ENCODE measurements around the gene ARHGAP10.

ARHGAP10 gene

GRCh38 chr4:147969573-147970385, 237.9 kb downstream of the ARHGAP10 start:
- Histone ChIP-seq H3K9me3 (ENCODE audit: control insufficient read depth, insufficient read depth, low read depth, low read length) (no peaks in the 10 kb centered on the region), H3K27ac (ENCODE audit: low read depth, low read length) (no peak overlapping the region), H3K4me1 (ENCODE audit: control insufficient read depth, insufficient read depth, low read length) (peaks cover 18% of the 10 kb centered on the region), H3K27me3 (ENCODE audit: control insufficient read depth, insufficient read depth, low read length) (no peaks in the 10 kb centered on the region), H3K36me3 (ENCODE audit: control insufficient read depth, insufficient read depth, low read length) (no peaks in the 10 kb centered on the region), H3K9ac (ENCODE audit: low read length) (no peak overlapping the region), H3K4me3 (ENCODE audit: low read depth, low read length) (no peak overlapping the region)

DNA sequence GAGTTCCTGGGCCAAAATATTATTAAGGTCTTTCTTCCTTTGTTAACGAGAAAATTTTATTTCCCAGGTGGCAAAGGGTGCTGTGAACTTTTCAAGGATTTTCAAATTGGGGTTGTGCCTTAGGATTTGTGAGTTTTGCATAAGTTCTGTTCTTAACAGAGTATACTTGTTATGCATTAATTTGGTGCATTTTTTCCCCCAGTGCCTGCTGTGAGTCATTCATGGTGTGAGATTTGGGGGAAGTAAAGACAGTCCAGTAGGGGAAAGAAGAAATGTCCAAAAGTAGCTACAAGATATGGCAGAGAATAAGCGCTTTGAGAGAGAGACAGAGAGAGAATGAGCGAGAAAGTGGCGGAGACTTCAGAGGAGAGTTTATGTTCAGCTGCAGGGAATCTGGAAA, 239.2 kb downstream of the ARHGAP10 start:
- Histone ChIP-seq H3K36me3 (ENCODE audit: control insufficient read depth, insufficient read depth, low read length) (no peaks in the 10 kb centered on the region), H3K4me3 (ENCODE audit: low read depth, low read length) (no peak overlapping the region), H3K9ac (ENCODE audit: low read length) (no peak overlapping the region), H3K27ac (ENCODE audit: low read depth, low read length) (no peak overlapping the region), H3K4me1 (ENCODE audit: control insufficient read depth, insufficient read depth, low read length) (peaks cover 18% of the 10 kb centered on the region), H3K9me3 (ENCODE audit: control insufficient read depth, insufficient read depth, low read depth, low read length) (no peaks in the 10 kb centered on the region), H3K27me3 (ENCODE audit: control insufficient read depth, insufficient read depth, low read length) (no peaks in the 10 kb centered on the region)

DNA sequence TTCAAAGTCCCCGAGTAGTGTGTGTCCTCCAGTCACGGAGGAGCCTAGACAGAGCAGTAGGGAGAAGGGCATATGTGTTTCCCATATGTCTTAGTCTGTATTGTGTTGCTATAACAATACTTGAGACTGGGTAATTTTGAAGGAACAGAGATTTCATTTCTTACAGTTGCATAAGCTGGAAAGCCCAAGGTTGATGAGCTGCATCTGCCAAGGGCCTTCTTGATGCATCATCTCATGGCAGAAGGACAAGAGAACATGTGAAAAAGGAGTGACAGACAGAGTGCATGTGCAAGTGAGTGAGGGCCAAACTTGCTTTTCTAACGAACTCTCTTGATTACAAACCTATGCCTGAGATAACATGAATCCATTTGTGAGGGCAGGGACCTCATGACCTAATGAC, 243.4 kb downstream of the ARHGAP10 start:
- H3K27ac ChIP-seq (ENCODE audit: low read depth, low read length), result no peak overlapping the region
- H3K36me3 ChIP-seq (ENCODE audit: control insufficient read depth, insufficient read depth, low read length), result no peaks in the 10 kb centered on the region
- H3K4me1 ChIP-seq (ENCODE audit: control insufficient read depth, insufficient read depth, low read length), result peaks cover 2% of the 10 kb centered on the region; the same call in 1 of the 2 replicates
- no peak overlapping the region for H3K4me3 ChIP-seq (ENCODE audit: low read depth, low read length)
- no peaks in the 10 kb centered on the region for H3K27me3 ChIP-seq (ENCODE audit: control insufficient read depth, insufficient read depth, low read length)
- no peak overlapping the region for H3K9ac ChIP-seq (ENCODE audit: low read length)
- peaks cover 9% of the 10 kb centered on the region; the same call in 1 of the 2 replicates for H3K9me3 ChIP-seq (ENCODE audit: control insufficient read depth, insufficient read depth, low read depth, low read length)

GRCh38 chr4:147975933-147976928, 244.3 kb downstream of the ARHGAP10 start:
- Histone ChIP-seq H3K27me3 (ENCODE audit: control insufficient read depth, insufficient read depth, low read length) (no peaks in the 10 kb centered on the region), H3K4me3 (ENCODE audit: low read depth, low read length) (no peak overlapping the region), H3K27ac (ENCODE audit: low read depth, low read length) (no peak overlapping the region), H3K4me1 (ENCODE audit: control insufficient read depth, insufficient read depth, low read length) (no peaks in the 10 kb centered on the region), H3K36me3 (ENCODE audit: control insufficient read depth, insufficient read depth, low read length) (no peaks in the 10 kb centered on the region), H3K9ac (ENCODE audit: low read length) (no peak overlapping the region), H3K9me3 (ENCODE audit: control insufficient read depth, insufficient read depth, low read depth, low read length) (peaks cover 9% of the 10 kb centered on the region; the same call in 1 of the 2 replicates)

DNA sequence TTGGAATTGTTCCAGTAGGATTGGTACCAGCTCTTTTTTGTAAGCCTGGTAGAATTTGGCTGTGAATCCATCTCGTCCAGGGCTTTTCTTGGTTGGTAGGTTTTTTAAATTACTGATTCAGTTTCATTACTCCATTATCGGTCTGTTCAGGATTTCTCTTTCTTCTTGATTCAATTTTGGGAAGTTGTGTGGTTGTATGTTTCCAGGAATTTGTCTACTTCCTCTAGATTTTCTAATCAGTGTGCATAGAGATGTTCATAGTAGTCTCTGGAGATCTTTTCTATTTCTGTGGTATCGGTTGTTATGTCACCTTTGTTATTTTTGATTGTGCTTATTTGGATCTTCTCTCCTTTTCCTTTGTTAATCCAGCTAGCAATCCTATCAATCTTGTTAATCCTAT, 248.7 kb downstream of the ARHGAP10 start:
- H3K4me1 ChIP-seq (ENCODE audit: control insufficient read depth, insufficient read depth, low read length), result peaks cover 8% of the 10 kb centered on the region

GRCh38 chr4:147981305-147981704, 249.4 kb downstream of the ARHGAP10 start:
- no peak overlapping the region for H3K9ac ChIP-seq (ENCODE audit: low read length)
- peaks cover 11% of the 10 kb centered on the region for H3K4me1 ChIP-seq (ENCODE audit: control insufficient read depth, insufficient read depth, low read length)
- H3K9me3 ChIP-seq (ENCODE audit: control insufficient read depth, insufficient read depth, low read depth, low read length), result peaks cover 9% of the 10 kb centered on the region; the same call in 1 of the 2 replicates

More for the DNA sequence above, 248.7 kb downstream of the ARHGAP10 start:
- no peak overlapping the region for H3K4me3 ChIP-seq (ENCODE audit: low read depth, low read length)
- no peaks in the 10 kb centered on the region for H3K36me3 ChIP-seq (ENCODE audit: control insufficient read depth, insufficient read depth, low read length)
- H3K27me3 ChIP-seq (ENCODE audit: control insufficient read depth, insufficient read depth, low read length), result no peaks in the 10 kb centered on the region
- H3K27ac ChIP-seq (ENCODE audit: low read depth, low read length), result no peak overlapping the region
- H3K9me3 ChIP-seq (ENCODE audit: control insufficient read depth, insufficient read depth, low read depth, low read length), result peaks cover 9% of the 10 kb centered on the region; the same call in 1 of the 2 replicates
- H3K9ac ChIP-seq (ENCODE audit: low read length), result no peak overlapping the region

GRCh38 chr4:147984065-147984777, 252.3 kb downstream of the ARHGAP10 start:
- no peaks in the 10 kb centered on the region for H3K36me3 ChIP-seq (ENCODE audit: control insufficient read depth, insufficient read depth, low read length)
- no peak overlapping the region for H3K27ac ChIP-seq (ENCODE audit: low read depth, low read length)
- H3K9me3 ChIP-seq (ENCODE audit: control insufficient read depth, insufficient read depth, low read depth, low read length), result no peaks in the 10 kb centered on the region
- no peaks in the 10 kb centered on the region for H3K27me3 ChIP-seq (ENCODE audit: control insufficient read depth, insufficient read depth, low read length)
- no peak overlapping the region for H3K9ac ChIP-seq (ENCODE audit: low read length)
- no peak overlapping the region for H3K4me3 ChIP-seq (ENCODE audit: low read depth, low read length)
- H3K4me1 ChIP-seq (ENCODE audit: control insufficient read depth, insufficient read depth, low read length), result peaks cover 36% of the 10 kb centered on the region

More at GRCh38 chr4:147981305-147981704, 249.4 kb downstream of the ARHGAP10 start:
- Histone ChIP-seq H3K27ac (ENCODE audit: low read depth, low read length) (no peak overlapping the region), H3K4me3 (ENCODE audit: low read depth, low read length) (no peak overlapping the region), H3K27me3 (ENCODE audit: control insufficient read depth, insufficient read depth, low read length) (no peaks in the 10 kb centered on the region), H3K36me3 (ENCODE audit: control insufficient read depth, insufficient read depth, low read length) (no peaks in the 10 kb centered on the region)

DNA sequence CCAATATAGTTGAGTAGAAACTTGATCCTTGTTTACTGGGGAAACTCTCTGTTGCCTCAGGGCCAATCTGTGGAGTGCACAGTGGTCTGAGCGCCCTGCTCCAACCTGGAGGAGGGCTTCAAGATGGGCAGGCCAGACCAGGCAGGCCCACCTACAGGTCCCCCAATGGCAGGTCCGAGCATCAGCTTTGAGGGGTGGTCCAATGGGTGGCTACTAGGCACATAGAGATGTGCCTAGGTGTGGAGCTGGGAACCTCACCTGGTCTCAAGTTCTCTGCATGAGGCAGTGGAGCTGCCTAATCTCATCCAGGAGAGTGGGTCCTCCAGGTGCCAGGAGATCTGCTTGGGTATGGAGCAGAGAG, 252.9 kb downstream of the ARHGAP10 start:
- Histone ChIP-seq H3K36me3 (ENCODE audit: control insufficient read depth, insufficient read depth, low read length) (no peaks in the 10 kb centered on the region), H3K4me3 (ENCODE audit: low read depth, low read length) (no peak overlapping the region), H3K9ac (ENCODE audit: low read length) (no peak overlapping the region), H3K27me3 (ENCODE audit: control insufficient read depth, insufficient read depth, low read length) (no peaks in the 10 kb centered on the region), H3K4me1 (ENCODE audit: control insufficient read depth, insufficient read depth, low read length) (peaks cover 36% of the 10 kb centered on the region), H3K27ac (ENCODE audit: low read depth, low read length) (no peak overlapping the region), H3K9me3 (ENCODE audit: control insufficient read depth, insufficient read depth, low read depth, low read length) (no peaks in the 10 kb centered on the region)

GRCh38 chr4:147985376-147985775, 253.5 kb downstream of the ARHGAP10 start:
- H3K36me3 ChIP-seq (ENCODE audit: control insufficient read depth, insufficient read depth, low read length), result no peaks in the 10 kb centered on the region
- H3K27ac ChIP-seq (ENCODE audit: low read depth, low read length), result no peak overlapping the region
- H3K4me3 ChIP-seq (ENCODE audit: low read depth, low read length), result no peak overlapping the region
- peaks cover 42% of the 10 kb centered on the region for H3K4me1 ChIP-seq (ENCODE audit: control insufficient read depth, insufficient read depth, low read length)
- H3K27me3 ChIP-seq (ENCODE audit: control insufficient read depth, insufficient read depth, low read length), result no peaks in the 10 kb centered on the region
- no peak overlapping the region for H3K9ac ChIP-seq (ENCODE audit: low read length)
- no peaks in the 10 kb centered on the region for H3K9me3 ChIP-seq (ENCODE audit: control insufficient read depth, insufficient read depth, low read depth, low read length)

DNA sequence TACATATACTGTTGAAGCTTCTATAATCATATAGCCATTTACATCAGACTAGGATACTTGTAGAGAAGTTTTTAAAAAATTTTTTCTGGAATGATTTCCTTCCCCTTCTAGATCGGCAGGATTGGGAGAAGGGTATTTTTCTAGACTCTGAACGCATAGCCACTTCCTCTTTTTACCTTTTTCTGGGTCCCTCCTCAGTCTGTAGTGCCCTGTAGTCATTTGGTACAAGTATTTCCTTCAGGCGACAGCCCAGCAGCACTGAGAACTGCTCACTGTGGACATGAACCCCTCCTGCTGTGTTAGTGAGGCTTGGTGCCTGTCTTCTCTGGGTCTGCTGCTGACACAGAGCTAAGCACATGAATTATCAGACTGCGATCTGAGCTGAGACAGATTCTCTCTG, 255.4 kb downstream of the ARHGAP10 start:
- H3K27ac ChIP-seq (ENCODE audit: low read depth, low read length), result 0 out of 2 replicates have a peak overlapping the region, but pooled peaks have one; percentile 22
- H3K9ac ChIP-seq (ENCODE audit: low read length), result no peak overlapping the region
- H3K27me3 ChIP-seq (ENCODE audit: control insufficient read depth, insufficient read depth, low read length), result no peaks in the 10 kb centered on the region
- H3K4me1 ChIP-seq (ENCODE audit: control insufficient read depth, insufficient read depth, low read length), result peaks cover 51% of the 10 kb centered on the region
- no peak overlapping the region for H3K4me3 ChIP-seq (ENCODE audit: low read depth, low read length)
- H3K9me3 ChIP-seq (ENCODE audit: control insufficient read depth, insufficient read depth, low read depth, low read length), result no peaks in the 10 kb centered on the region
- no peaks in the 10 kb centered on the region for H3K36me3 ChIP-seq (ENCODE audit: control insufficient read depth, insufficient read depth, low read length)

Measured in HUES6 (cell line).